Vein endothelial cell (primary cell): ENCODE data around the gene PRODH. TPM values are rescaled to one million over a fixed set of nuclear protein-coding genes. Genes with fewer than 3 reads are reported as not detected.

Source experiments
- total RNA-seq: library from RNA; depleted of rRNA; stranded (reverse); fragments of >200 nt; gene quantifications from 2 replicates; pipeline ENCODE4 v1.2.3, GENCODE V29; 2012

Gene PRODH
- 0.29 TPM in 1 of 2 replicates, not detected in the other for total RNA-seq

DNA sequence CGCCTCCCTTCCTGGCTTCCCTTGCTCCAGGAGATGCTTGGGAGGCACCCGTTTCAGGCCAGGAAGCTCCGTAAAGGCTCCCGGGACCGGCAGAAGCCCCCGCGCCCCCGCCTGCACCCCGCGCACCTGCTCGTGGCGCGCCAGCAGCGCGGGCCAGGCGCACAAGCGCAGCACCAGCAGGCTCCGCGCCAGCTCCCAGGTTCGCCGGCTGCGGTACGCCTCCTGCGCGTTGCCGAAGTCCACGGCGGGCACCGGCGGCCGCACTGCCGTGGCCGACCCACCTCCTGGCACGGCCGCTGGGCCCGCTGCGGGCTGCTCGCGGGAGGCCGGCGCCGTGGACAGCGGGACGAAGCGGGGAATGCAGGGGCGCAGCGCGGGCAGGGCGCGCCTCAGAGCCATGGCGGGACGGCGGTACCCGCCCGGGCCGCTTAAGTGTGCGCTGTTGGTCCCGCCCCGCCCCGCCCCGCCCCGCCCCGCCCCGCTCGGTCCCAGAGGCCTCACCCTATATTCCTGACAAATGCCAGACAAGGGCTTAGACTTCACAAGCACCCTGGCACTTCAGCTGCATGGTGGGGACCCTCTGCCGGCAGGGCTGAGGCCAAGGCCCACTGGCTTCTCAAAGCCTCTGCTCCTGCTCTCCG, at the start of gene PRODH:
PRODH (minus strand) TSS at position 405 of the 641 bp plus-strand sequence; CDS start at position 399, 6 bp downstream.

DNA sequence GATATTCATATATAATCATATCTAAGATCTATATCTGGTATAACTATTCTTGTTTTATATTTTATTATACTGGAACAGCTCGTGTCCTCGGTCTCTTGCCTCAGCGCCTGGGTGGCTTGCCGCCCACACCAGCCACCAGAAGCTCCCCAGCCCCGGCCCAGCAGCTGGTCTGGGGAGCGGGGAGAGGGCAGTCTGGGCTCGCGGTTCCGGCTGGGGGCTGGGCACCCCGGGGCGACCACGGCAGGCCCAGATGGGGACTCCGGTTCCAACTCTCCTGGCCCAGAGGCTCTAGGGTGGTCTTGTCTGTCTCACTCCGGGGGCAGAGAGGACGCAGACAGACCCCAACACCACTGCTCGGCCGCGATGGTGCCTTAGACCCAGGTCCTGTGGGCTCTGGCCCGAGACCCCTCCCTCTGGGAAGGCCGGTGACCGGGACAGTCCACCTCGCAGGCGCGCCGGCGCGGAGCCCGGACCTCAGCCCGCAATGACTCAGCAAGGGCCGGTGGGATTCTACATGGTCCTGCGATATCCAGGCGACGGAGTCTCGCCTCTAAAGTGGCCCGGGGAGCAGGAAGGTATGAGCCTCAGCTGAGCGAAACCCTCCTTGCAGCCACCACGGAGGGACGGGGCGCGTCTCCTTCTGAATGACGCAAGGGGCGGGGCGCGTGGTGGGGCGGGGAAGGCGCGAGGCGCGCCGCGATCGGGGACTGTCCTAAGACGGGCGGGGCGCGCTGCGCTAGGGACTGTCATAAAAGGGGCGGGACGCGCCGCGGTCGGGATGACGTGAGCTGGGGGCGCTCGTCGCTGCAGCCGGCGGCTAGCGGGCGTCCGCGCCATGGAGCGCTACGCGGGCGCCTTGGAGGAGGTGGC, 30.3 kb downstream of the PRODH start, which contains the start of gene DGCR6:
DGCR6 (plus strand) TSS at position 781 of the 870 bp plus-strand sequence; CDS start at position 836, 55 bp downstream.

Other genes starting within 250 kb of the PRODH start
- gene DGCR6, start 30.0 kb downstream of the PRODH start, total RNA-seq, result 0.48 and 2.3 TPM in 2 replicates
- 47.9 and 51.3 TPM in 2 replicates for gene DGCR2, start 186.1 kb upstream of the PRODH start, total RNA-seq
- not detected in 2 replicates for gene TSSK2, start 195.0 kb upstream of the PRODH start, total RNA-seq
- gene ESS2, start 208.4 kb upstream of the PRODH start, total RNA-seq, result 20.0 and 22.2 TPM in 2 replicates
- gene GSC2, start 214.0 kb upstream of the PRODH start, total RNA-seq, result not detected in 2 replicates
- 73.5 and 74.8 TPM in 2 replicates for gene SLC25A1, start 242.4 kb upstream of the PRODH start, total RNA-seq